Prostate gland (tissue), 2 donors: ENCODE data around the gene MORN3.

Source experiments
- POLR2A ChIP-seq: fragments of 450-650 bp; IDR thresholded peaks from one replicate; pipeline ENCODE4 v1.6.1; 2016; ENCODE audit warnings: antibody characterized with exemption, mild to moderate bottlenecking
- POLR2AphosphoS5 ChIP-seq: sonication (generic); formaldehyde crosslinking; IDR thresholded peaks from one replicate; pipeline ENCODE4 v1.6.1; 2017; ENCODE audit warnings: antibody characterized with exemption
- TF ChIP-seq, protein P1 (sequence below), 4 experiments: fragments of 200-600 bp in 2 of 4; fragments of 450-650 bp in 2 of 4; sonication (generic) in 2 of 4; IDR thresholded peaks; 1 replicate in 3 of 4; 2 replicates in 1 of 4; pipeline ENCODE4 v1.5.1; 2016 to 2019; ENCODE audit warnings: antibody characterized with exemption in 4 of 4, mild to moderate bottlenecking in 2 of 4, moderate library complexity in 2 of 4

DNA sequence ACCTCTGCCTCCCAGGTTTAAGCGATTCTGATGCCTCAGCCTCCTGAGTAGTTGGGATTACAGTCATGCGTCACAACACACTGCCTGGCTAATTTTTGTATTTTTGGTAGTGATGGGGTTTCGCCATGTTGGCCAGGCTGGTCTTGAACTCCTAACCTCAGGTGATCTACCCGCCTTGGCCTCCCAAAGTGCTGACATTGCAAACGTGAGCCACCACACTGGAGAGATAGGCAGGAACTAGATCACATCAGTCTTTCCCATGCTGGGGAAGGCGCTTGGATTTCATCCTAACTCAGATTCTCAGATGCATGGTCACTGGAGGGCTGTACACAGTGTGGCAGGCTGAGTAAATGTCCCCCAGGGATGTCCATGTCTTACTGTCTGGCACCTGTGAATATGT is 61.2 kb downstream of the MORN3 start:
- TF ChIP-seq POLR2AphosphoS5 (no peak), POLR2A (no peak)
- TF ChIP-seq, protein P1, sequence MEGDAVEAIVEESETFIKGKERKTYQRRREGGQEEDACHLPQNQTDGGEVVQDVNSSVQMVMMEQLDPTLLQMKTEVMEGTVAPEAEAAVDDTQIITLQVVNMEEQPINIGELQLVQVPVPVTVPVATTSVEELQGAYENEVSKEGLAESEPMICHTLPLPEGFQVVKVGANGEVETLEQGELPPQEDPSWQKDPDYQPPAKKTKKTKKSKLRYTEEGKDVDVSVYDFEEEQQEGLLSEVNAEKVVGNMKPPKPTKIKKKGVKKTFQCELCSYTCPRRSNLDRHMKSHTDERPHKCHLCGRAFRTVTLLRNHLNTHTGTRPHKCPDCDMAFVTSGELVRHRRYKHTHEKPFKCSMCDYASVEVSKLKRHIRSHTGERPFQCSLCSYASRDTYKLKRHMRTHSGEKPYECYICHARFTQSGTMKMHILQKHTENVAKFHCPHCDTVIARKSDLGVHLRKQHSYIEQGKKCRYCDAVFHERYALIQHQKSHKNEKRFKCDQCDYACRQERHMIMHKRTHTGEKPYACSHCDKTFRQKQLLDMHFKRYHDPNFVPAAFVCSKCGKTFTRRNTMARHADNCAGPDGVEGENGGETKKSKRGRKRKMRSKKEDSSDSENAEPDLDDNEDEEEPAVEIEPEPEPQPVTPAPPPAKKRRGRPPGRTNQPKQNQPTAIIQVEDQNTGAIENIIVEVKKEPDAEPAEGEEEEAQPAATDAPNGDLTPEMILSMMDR (IDR thresholded peaks at IDR 0.05): no peak
